HG02943 (cell line): ENCODE data around the gene GALNT7.

Experiments used
- ATAC-seq: cut with Tn5 transposase; IDR thresholded peaks from one replicate; pipeline ENCODE4 v1.9.1; 2021; ENCODE audit warnings: mild to moderate bottlenecking, low read depth, moderate library complexity; ENCODE audit not compliant: unreplicated experiment

Gene GALNT7

DNA sequence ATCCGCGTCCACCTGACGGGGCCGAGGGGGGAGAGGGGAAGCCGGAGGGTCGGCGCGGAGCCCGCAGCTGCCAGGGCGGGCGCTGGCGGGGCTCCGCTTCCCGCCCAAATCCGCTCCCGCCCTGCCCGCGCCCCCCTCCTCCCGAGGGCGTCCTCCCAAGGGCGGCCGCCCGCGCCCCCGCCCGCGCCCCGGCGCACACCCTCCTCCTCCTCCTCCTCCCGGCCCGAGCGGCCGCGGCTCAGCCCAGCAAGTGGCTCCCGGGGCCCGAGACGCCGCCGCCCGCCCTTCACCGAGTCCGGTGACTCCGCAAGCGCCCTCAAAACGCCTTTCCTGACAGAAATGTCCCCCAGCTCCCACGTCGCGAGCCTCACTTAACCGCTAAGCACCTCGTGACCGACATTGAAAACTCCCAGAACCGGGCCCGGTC lies 165.1 kb downstream of the GALNT7 start:
- ATAC-seq, result peak; percentile 2

- peak; percentile 92 for ATAC-seq
Measured at GRCh38 chr4:173334085-173334890, 165.7 kb downstream of the GALNT7 start, which contains the start of gene HMGB2. TSS of gene HMGB2 (minus strand) at chr4:173334358. CDS start at chr4:173333649, 709 bp downstream.

GRCh38 chr4:173334891-173335752 lies 166.5 kb downstream of the GALNT7 start:
- ATAC-seq, result peak; percentile 40

DNA sequence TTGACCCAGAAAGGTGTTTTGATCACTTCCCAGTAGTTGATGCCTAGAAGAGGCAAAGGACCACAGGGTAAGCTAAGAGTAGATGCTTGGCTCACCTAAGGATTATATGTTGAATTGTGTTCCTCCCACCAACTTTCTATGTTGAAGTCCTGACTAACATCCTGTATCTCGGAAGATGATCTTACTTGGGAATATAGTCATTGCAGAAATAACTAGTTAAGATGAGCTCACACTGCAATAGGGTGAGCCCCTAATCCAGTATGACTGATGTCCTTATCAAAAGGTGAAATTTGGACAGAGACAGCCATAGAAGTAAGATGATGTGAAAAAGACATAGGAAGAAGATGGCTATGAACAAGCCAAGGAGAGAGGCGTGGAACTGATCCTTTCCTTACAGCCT lies 168.9 kb downstream of the GALNT7 start:
- ATAC-seq, result no peak

DNA sequence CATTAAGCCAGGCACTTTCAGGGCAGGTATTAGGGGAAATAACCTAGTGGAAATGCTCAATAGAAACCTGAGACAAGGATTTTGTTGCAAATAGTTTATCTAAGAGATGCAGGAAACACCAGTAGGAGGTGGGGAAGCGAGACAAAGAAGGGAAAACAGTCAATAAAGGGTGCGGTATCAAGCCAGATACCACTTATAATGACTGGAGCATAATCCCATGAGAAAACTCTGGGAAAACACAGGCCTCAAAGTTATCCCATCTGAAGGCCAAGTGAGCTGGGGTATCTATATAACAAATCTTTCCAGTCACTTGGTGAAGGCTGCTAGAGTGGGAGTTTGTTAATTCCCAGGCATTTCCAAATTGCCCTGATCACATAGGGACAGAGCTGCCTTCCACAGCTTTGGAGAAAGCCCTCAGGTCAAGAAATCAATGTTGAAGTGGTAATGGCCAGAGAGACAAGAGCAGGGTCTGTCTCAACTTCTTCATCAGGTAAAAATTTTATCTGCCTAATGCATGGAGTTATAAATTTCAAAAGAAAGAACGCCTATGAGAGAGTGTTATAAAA lies 175.3 kb downstream of the GALNT7 start:
- ATAC-seq, result no peak

GRCh38 chr4:173345648-173346047 lies 177.0 kb downstream of the GALNT7 start:
- ATAC-seq, result no peak

- ATAC-seq, result no peak
Measured at GRCh38 chr4:173346074-173346473, 177.5 kb downstream of the GALNT7 start.

GRCh38 chr4:173347467-173347866 lies 178.9 kb downstream of the GALNT7 start:
- ATAC-seq, result no peak

DNA sequence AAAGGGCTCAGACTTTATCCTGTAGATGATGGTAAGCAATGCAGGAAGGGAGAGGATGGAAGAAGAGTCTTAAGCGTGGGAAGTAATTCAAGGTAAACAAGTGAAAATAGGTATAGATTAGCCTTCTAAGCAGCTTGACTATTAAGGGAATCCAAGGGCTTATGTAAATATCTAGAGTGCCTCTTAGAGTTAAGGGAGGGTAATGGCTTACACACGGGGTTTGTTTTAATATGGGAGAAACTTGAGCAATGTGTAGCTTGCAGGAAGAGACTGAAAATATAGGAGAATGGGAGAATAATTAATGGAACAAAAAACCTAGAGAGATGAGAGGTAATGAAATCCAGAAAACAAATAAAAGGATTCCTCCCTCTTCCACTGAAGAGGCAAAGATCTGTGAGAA lies 189.3 kb downstream of the GALNT7 start:
- no peak for ATAC-seq

- ATAC-seq, result no peak
Measured at GRCh38 chr4:173360587-173361221, 192.1 kb downstream of the GALNT7 start.

- no peak for ATAC-seq
Measured at GRCh38 chr4:173362666-173363065, 194.1 kb downstream of the GALNT7 start.

DNA sequence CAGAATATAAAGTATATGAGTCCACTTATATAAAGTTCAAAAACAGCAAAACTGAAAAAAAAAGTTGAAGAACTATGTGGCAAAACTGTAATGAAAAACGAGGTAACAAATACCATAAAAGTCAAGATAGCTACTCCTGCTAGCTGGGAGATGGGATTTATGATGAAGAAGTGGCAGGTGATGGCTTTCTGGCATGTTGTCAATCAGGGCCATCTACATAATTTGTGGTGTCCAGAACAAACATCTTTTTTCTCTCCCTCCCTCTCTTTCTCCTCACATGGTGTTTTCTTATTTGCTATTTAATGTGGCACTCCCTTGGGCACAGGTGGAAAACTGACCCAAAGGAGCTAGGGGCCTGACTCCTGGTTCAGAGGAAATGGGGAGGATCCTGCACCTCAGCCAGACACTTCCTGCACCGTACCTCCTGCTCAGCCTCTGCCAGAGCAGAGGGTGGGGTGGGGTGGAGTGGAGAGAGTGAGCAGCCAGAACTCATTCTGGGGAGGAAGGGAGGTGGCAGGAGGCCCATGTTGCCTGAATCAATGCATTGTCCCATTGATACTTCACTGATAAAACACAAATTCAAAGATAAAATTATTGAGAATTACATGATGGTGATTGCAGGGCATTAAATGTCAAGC lies 196.9 kb downstream of the GALNT7 start:
- ATAC-seq, result no peak

DNA sequence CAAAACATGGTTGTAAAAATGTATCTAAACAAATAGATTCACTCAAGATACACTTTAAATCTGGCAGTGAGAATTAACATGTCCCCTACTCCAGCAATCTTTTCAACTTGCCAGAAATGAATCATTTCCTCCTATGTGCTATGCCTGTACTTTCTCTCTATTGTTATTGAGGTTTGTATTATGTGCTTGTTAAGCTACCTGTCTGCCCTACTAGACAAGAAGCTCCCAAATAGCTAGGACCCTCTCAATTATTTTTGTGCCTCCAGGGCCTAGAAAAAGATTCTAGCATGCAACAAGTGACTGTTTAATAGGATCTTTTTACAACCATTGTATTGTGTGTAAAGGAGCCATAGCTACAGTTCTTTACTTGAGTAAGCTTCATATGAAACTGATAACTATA lies 198.7 kb downstream of the GALNT7 start:
- no peak for ATAC-seq

- no peak for ATAC-seq
Measured at GRCh38 chr4:173367946-173368345, 199.3 kb downstream of the GALNT7 start.

GRCh38 chr4:173370130-173370476 lies 201.5 kb downstream of the GALNT7 start:
- ATAC-seq, result peak; percentile 10

DNA sequence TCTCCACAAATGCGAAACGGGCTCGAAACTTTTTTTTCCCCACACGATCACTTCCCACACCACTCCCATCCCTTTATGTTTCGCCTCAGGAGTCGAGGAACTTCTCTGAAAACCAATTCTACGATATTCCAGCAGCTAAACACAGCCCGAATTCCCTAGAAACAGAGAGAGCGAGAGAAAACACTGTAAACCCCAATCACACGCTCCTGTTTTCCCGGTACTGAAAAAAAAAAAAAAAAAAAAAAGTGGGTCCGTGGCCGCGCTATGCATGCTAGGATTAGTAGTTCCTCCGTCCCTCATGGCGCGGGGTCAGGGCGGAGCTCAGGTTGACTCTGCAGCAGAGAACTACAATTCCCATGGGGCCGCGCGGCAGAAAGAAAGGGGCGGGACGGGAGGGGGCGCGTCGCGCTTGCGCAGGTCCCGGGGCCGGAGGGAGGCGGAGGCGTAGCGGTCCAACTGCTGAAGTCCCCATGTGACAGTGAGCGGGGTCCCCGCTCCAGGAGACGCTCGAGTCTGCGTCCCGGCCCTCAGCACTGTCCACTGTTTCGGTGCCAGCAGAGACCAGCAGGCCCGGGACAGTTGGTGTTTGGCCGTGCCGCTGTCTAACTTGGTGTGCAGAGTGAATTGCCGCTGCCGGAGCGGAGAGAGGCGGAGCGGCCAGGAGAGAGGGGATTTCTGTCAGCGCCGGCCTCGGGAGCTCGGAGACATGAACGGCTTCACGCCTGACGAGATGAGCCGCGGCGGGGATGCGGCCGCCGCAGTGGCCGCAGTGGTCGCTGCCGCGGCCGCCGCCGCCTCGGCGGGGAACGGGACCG lies 202.1 kb downstream of the GALNT7 start, which contains the start of gene SAP30:
Gene SAP30 (plus strand): TSS at position 478 of the 815 bp plus-strand sequence. CDS start 229 bp downstream, at position 707.
- ATAC-seq, result peak; percentile 65

DNA sequence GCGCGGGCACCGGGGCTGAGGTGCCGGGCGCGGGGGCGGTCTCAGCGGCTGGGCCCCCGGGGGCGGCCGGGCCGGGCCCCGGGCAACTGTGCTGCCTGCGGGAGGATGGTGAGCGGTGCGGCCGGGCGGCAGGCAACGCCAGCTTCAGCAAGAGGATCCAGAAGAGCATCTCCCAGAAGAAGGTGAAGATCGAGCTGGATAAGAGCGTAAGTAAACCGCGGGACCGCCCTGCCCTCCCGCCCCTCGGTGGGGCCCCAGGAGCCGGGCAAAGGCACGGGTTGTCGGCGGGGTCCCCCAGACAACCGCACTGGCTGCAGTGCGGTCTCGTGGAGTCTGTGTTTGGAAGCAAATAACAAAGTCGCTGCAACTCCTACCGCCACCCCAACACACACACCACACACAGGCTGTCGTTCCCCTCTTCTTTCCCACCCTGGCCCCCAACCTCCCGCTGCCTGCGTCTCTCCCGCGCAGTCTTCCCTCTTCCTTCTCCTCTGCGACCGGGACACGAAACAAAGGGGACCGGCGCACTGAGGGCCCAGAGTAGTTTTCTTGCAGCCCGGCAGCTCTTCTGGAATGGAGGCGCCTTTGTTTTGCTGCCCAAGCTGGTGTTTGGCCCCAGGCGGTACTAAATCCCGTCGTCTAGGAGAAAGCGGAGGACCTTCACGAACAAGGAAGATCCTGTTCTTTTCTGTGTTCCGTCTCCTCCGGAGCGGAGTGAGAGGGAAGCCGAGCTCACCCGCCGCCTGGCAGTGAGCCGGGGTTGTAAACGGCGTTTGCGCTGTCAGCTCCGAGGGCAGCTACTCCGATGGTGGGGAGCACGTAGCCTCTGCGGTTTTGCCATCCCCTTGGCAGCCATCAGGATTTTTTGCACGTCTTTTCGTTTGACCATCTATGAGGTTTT lies 202.9 kb downstream of the GALNT7 start:
- ATAC-seq, result peak; percentile 21
